ENCODE data around the gene WWC2. TPM values are rescaled to one million over a fixed set of nuclear protein-coding genes. Genes with fewer than 3 reads are reported as not detected.

WWC2 gene
- total and polyA plus RNA-seq, 11 donors = 5.4 to 43.0 (median 33.8) TPM

DNA sequence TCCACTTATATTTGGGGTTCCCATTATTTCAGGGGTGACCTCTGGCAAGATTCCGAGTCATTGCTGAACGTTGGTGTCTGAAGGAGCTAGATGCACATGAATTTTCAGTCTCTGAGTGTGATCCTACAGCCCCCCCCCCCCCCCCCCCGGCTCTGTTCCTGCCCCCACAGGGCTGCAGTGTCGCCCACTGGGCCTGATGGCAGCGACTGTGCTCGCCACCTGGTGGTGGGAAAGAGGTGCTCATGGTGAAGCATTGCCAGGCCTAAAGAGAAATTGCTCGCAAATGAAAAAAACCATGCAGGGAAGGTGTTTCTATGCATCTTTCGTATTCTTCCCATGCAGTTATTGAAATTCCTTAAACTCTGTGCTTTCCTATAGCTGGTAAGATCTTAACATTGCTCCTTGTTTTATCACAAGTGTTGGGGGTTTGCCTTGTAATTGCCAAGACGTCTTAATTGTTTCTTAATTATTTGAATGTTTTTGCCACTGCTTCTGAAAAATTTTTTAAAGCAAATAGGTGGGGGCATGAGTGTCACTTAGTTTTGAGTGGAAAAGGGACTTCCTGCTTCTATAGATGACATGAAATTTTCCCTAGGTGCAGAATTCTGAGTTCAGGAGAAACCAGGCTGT is 157.8 kb downstream of the WWC2 start:
- TF ChIP-seq POLR2A (IDR thresholded peaks at IDR 0.05) (no peak), CTCF (IDR thresholded peaks at IDR 0.05) (peak; percentile 60 to 85 (median 70))
- Histone ChIP-seq H3K4me3 (no peak overlapping the region), H3K9me3 (no peaks in the 10 kb centered on the region), H3K27ac (peak overlapping the region in 1 of 12 donors; percentile 19), H3K4me1 (peaks cover 0 to 13% (median 0%) of the 10 kb centered on the region in 12 donors), H3K27me3 (no peaks in the 10 kb centered on the region), H3K36me3 (peaks cover 0 to 79% (median 52%) of the 10 kb centered on the region in 9 donors)
- 42 to 48% (median 44%) methylated on average over 8 to 9 of the region's 9 CpGs for WGBS, 4 donors
- DNase-seq (peak; percentile 41 to 68 (median 53)), ATAC-seq (peak in 3 of 4 donors; percentile 70 to 84 (median 78))
- intact Hi-C loops (cut with DNase I) = loop anchor here in 3 of 10 donors (2.0 kb wide), 2 partner anchors 182 to 184 kb away; no protein-coding TSS in a partner anchor

DNA sequence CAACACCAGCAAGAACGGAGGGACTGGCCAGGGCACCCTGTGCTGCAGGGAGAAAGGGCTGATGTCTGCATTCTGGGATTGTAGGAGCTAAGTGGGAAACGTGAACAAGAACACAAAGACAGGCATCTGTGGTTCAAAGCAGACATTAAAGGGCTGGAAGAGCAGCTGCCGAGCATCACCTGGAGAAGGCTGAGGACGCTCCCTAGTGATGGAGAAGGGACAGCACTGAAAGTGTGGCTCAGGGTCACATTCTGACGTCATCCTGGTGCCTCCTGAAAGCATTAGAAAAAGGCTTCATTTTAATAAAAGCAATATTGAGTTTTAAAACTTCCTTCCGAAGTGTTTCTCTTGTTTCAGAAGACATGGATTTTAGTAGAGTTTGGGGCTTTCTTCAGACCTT is 158.8 kb downstream of the WWC2 start:
- no peak overlapping the region for H3K27ac ChIP-seq
- peaks cover 0 to 22% (median 4%) of the 10 kb centered on the region in 12 donors for H3K4me1 ChIP-seq
- ATAC-seq (no peak), DNase-seq (no peak)
- no peaks in the 10 kb centered on the region for H3K27me3 ChIP-seq
- H3K4me3 ChIP-seq = no peak overlapping the region
- intact Hi-C loops (cut with DNase I) = loop anchor here in 4 of 10 donors (2.0 kb wide), 2 partner anchors 183 to 185 kb away; no protein-coding TSS in a partner anchor
- H3K36me3 ChIP-seq = peaks cover 0 to 70% (median 46%) of the 10 kb centered on the region in 9 donors
- 88 to 91% (median 89%) methylated on average over 6 of the region's 6 CpGs for WGBS, 4 donors
- no peaks in the 10 kb centered on the region for H3K9me3 ChIP-seq
- TF ChIP-seq POLR2A (IDR thresholded peaks at IDR 0.05) (no peak), CTCF (IDR thresholded peaks at IDR 0.05) (no peak)

DNA sequence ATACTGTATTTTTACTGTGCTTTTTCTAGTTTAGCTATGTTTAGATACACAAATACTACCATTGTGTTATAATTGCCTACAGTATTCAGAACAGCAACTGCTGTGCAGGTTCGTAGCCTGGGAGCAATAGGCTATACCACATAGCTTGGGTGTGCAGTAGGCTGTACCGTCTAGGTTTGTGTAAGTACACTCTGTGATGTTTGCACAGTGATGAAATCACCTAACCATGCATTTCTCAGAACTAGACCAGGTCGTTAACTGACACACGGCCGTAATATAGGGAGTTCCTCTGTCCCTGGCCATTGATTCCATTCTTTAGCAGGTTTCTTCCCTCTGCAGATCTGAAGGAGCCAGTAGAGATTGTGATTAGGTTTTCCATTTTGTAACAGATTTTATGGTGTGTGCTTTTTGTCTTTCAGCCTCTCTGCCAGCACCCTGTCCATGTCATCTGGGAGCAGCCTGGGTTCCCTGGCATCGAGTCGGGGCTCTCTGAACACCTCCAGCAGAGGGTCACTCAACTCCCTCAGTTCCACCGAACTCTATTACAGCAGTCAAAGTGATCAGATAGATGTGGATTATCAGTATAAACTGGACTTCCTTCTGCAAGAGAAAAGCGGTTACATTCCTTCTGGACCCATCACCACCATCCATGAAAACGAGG is 161.6 kb downstream of the WWC2 start:
- TF ChIP-seq CTCF (IDR thresholded peaks at IDR 0.05) (no peak), POLR2A (IDR thresholded peaks at IDR 0.05) (no peak)
- Histone ChIP-seq H3K9me3 (no peaks in the 10 kb centered on the region), H3K36me3 (peaks cover 0 to 59% (median 28%) of the 10 kb centered on the region in 9 donors), H3K4me3 (no peak overlapping the region), H3K27me3 (no peaks in the 10 kb centered on the region), H3K27ac (no peak overlapping the region), H3K4me1 (peaks cover 0 to 22% (median 4%) of the 10 kb centered on the region in 12 donors)
- intact Hi-C loops (cut with DNase I) = loop anchor here in 3 of 10 donors (2.0 to 5.0 kb wide), 3 partner anchors 186 to 323 kb away; no protein-coding TSS in a partner anchor
- WGBS, 4 donors = 90 to 92% (median 90%) methylated on average over 10 of the region's 10 CpGs
- ATAC-seq (no peak), DNase-seq (no peak)
